ENCODE data around the gene GABRR3.

Gene GABRR3

DNA sequence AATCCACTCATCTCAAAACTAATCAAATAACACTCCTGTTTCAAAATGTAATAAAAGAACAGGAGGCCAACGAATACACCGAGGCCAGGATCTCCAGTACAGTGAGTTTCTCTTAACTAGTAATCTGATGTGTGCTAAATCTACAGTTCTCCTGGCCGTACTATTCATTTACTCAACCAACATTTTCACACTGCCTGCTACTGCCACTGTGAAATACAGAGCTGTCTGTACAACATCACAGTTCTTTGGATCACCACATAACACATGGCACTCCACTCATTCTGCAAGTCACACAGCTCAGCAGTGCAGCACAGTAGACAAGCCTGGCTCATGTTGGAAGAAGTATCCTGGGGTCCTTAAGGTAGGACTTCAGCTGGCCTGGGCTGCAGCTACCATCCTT lies 84.8 kb downstream of the GABRR3 start:
- no peaks in the 10 kb centered on the region for H3K9me3 ChIP-seq (replicated peaks; ENCODE audit: low read length)
- H3K9ac ChIP-seq (ENCODE audit: low read depth, low read length): no peak overlapping the region
- H3K4me1 ChIP-seq (ENCODE audit: control insufficient read depth, insufficient read depth, low read length): peaks cover 11% of the 10 kb centered on the region
- H3K36me3 ChIP-seq (ENCODE audit: insufficient read depth, low read length): peaks cover 66% of the 10 kb centered on the region
- H3K4me2 ChIP-seq (ENCODE audit: low read length): no peak overlapping the region
- no peak overlapping the region for H3K4me3 ChIP-seq (ENCODE audit: low read length)
- no peaks in the 10 kb centered on the region for H3K27me3 ChIP-seq (ENCODE audit: control insufficient read depth, insufficient read depth, low read length)

DNA sequence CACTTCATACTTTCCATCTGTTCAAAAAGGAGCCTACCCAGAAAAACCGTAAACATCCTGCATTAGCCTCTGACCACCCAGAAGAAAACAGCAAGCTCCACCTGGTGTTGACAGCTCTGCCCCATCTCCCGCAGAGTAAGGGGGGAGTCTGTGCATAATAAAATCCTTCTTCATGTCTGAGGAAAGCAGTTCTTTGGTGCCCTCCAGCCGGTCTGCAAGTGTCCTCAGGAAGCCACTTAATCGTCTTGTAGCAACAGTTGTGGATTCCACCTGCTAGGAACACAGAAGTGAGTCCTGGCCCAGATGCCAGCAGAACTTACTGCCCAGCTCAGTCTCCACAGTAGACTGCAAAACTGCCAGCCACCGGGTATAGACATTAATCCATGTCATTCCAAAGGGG lies 85.4 kb downstream of the GABRR3 start:
- Histone ChIP-seq H3K9me3 (replicated peaks; ENCODE audit: low read length) (no peaks in the 10 kb centered on the region), H3K9ac (ENCODE audit: low read depth, low read length) (no peak overlapping the region), H3K4me1 (ENCODE audit: control insufficient read depth, insufficient read depth, low read length) (peaks cover 11% of the 10 kb centered on the region), H3K27me3 (ENCODE audit: control insufficient read depth, insufficient read depth, low read length) (no peaks in the 10 kb centered on the region), H3K36me3 (ENCODE audit: insufficient read depth, low read length) (peaks cover 72% of the 10 kb centered on the region), H3K4me2 (ENCODE audit: low read length) (no peak overlapping the region), H3K4me3 (ENCODE audit: low read length) (no peak overlapping the region)

GRCh38 chr3:97949110-97949485 lies 86.0 kb downstream of the GABRR3 start:
- Histone ChIP-seq H3K36me3 (ENCODE audit: insufficient read depth, low read length) (peaks cover 72% of the 10 kb centered on the region), H3K4me1 (ENCODE audit: control insufficient read depth, insufficient read depth, low read length) (peaks cover 11% of the 10 kb centered on the region), H3K9me3 (replicated peaks; ENCODE audit: low read length) (no peaks in the 10 kb centered on the region), H3K4me2 (ENCODE audit: low read length) (no peak overlapping the region), H3K9ac (ENCODE audit: low read depth, low read length) (no peak overlapping the region), H3K27me3 (ENCODE audit: control insufficient read depth, insufficient read depth, low read length) (no peaks in the 10 kb centered on the region), H3K4me3 (ENCODE audit: low read length) (no peak overlapping the region)

DNA sequence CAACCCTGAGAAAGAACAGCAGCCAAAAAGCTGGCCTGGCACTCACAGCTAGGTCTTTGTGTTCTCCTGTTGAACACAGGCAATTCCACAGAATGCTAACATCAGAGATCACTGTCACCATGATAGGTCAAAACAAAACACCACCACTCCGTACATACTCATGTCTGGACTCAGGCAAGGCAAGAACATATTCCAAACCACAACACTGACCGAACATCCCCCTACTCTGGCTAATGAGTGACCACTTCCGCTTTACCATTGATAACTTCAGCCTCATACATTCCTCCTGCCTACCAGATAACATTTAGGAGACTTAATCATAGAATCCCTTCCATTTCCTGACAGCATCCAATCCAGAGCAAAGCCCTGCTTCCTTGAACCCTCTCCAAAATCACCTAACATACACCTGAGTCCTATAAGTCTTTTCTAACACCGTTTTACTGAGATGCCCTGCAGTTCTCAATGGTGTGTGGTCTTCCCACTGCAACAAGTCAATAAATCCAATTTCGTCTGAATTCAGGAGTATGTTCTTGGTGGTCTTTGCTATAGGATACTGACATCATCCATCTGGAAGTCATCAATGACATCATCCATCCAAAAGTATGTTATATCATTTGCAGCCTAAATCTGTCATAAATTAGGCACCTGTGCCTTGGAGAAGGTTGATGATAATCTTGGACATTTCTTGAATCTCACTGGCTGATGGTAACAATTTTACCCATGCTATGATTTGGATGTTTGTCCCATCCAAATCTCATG lies 86.6 kb downstream of the GABRR3 start:
- Histone ChIP-seq H3K4me1 (ENCODE audit: control insufficient read depth, insufficient read depth, low read length) (peaks cover 11% of the 10 kb centered on the region), H3K9ac (ENCODE audit: low read depth, low read length) (no peak overlapping the region), H3K4me2 (ENCODE audit: low read length) (no peak overlapping the region), H3K36me3 (ENCODE audit: insufficient read depth, low read length) (peaks cover 73% of the 10 kb centered on the region), H3K4me3 (ENCODE audit: low read length) (no peak overlapping the region), H3K9me3 (replicated peaks; ENCODE audit: low read length) (no peaks in the 10 kb centered on the region), H3K27me3 (ENCODE audit: control insufficient read depth, insufficient read depth, low read length) (no peaks in the 10 kb centered on the region)

DNA sequence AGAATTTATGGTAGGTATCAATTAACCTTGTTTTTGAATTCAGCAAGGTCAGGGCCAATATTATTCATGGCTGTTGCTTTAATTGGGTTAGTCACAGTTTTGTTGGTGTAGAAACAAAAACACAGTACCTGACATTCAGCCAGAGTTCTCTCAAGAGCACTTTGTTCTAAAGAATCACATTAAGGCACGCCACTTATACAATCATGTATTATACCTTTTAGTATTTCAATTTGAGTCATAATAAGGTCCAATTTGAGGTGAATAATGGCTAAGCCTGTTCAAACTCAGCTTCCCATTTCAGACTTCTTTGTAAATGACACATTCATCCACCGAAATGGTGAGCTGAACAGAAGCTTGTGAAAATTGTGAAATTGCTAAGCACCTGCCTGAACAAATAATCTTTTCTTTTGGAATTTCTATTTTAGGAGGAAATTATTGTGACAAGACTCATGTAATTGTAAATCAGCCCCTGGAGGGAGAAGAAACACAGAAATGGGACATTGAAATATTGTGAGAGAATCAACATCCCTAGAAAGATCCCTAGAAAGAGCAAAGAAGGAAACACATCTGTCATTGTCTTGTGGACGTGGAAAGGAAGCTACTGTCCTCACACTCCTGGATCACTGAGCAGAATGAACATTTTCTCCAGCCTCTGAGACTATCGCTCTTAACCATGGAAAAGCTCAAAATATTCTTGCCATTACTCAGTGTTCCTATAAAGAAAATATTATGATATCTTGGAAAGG lies 92.1 kb downstream of the GABRR3 start:
- H3K36me3 ChIP-seq (ENCODE audit: insufficient read depth, low read length): peaks cover 61% of the 10 kb centered on the region
- no peaks in the 10 kb centered on the region for H3K9me3 ChIP-seq (replicated peaks; ENCODE audit: low read length)
- H3K4me2 ChIP-seq (ENCODE audit: low read length): no peak overlapping the region
- H3K4me1 ChIP-seq (ENCODE audit: control insufficient read depth, insufficient read depth, low read length): no peaks in the 10 kb centered on the region
- no peaks in the 10 kb centered on the region for H3K27me3 ChIP-seq (ENCODE audit: control insufficient read depth, insufficient read depth, low read length)
- H3K4me3 ChIP-seq (ENCODE audit: low read length): no peak overlapping the region
- H3K9ac ChIP-seq (ENCODE audit: low read depth, low read length): no peak overlapping the region

DNA sequence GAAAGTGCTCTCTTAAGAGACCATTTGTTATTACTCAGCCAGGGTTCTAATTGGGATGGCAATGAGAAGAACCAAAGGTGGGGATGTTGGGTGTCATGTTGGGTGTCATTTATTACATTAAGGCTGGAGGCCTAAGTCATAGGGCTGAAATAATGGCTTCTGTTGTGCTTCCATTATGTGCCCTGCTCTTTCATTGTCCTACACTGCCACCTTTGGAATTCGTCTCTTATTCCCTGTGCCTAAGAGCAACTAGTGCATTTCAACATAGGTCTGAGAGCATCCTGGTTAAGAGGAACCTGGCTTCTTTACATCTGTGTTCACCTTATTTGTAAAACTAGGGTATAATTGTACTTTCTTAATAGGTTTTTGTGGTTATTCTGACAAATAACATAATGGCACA lies 95.1 kb downstream of the GABRR3 start:
- H3K9ac ChIP-seq (ENCODE audit: low read depth, low read length): no peak overlapping the region
- no peaks in the 10 kb centered on the region for H3K4me1 ChIP-seq (ENCODE audit: control insufficient read depth, insufficient read depth, low read length)
- H3K4me2 ChIP-seq (ENCODE audit: low read length): no peak overlapping the region
- no peaks in the 10 kb centered on the region for H3K9me3 ChIP-seq (replicated peaks; ENCODE audit: low read length)
- no peaks in the 10 kb centered on the region for H3K27me3 ChIP-seq (ENCODE audit: control insufficient read depth, insufficient read depth, low read length)
- peaks cover 48% of the 10 kb centered on the region for H3K36me3 ChIP-seq (ENCODE audit: insufficient read depth, low read length)
- no peak overlapping the region for H3K4me3 ChIP-seq (ENCODE audit: low read length)

DNA sequence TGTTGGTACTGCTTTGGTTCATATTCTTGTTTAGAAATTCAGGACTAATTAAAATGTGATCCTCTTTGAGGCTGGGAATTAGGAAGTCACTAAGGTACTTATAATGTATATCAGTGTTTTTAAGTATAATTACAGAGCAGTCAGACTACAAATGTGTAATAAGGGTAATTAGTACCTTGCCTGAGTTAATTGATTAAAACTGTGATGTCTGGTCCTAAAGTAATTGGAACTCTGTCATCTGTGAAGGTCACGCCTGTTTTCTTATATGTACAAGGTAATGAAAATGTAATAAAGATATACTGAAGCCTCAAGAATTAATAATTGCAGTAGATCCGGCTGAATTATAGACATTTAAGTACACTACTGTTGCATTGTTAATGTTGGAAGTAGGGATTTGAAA lies 95.7 kb downstream of the GABRR3 start:
- no peaks in the 10 kb centered on the region for H3K27me3 ChIP-seq (ENCODE audit: control insufficient read depth, insufficient read depth, low read length)
- H3K36me3 ChIP-seq (ENCODE audit: insufficient read depth, low read length): peaks cover 47% of the 10 kb centered on the region
- H3K4me3 ChIP-seq (ENCODE audit: low read length): no peak overlapping the region
- H3K9me3 ChIP-seq (replicated peaks; ENCODE audit: low read length): no peaks in the 10 kb centered on the region
- no peak overlapping the region for H3K4me2 ChIP-seq (ENCODE audit: low read length)
- H3K4me1 ChIP-seq (ENCODE audit: control insufficient read depth, insufficient read depth, low read length): no peaks in the 10 kb centered on the region
- no peak overlapping the region for H3K9ac ChIP-seq (ENCODE audit: low read depth, low read length)

GRCh38 chr3:97938444-97938843 lies 96.7 kb downstream of the GABRR3 start:
- H3K4me2 ChIP-seq (ENCODE audit: low read length): no peak overlapping the region

DNA sequence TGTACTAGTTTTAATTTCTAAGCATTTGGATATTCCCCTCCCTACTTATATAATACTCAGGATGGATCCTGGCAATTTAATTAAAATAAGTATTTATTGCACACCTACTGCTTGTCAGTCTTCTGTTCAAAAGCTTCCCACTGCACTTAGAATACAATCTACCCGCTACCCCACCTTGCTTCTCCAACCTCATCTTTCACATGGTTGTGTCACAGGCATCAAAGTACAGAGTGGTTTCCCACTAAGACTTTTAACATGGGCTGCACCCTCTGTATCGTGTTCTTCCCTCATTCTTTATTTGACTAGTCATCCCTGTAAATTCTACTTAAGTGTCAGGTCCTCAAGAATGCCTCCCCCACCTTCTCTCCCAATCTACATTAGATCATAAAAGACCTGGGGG lies 97.9 kb downstream of the GABRR3 start:
- Histone ChIP-seq H3K4me2 (ENCODE audit: low read length) (no peak overlapping the region), H3K27me3 (ENCODE audit: control insufficient read depth, insufficient read depth, low read length) (no peaks in the 10 kb centered on the region), H3K9me3 (replicated peaks; ENCODE audit: low read length) (no peaks in the 10 kb centered on the region), H3K36me3 (ENCODE audit: insufficient read depth, low read length) (peaks cover 29% of the 10 kb centered on the region), H3K4me3 (ENCODE audit: low read length) (no peak overlapping the region), H3K4me1 (ENCODE audit: control insufficient read depth, insufficient read depth, low read length) (no peaks in the 10 kb centered on the region), H3K9ac (ENCODE audit: low read depth, low read length) (no peak overlapping the region)

More at GRCh38 chr3:97938444-97938843, 96.7 kb downstream of the GABRR3 start:
- Histone ChIP-seq H3K27me3 (ENCODE audit: control insufficient read depth, insufficient read depth, low read length) (no peaks in the 10 kb centered on the region), H3K36me3 (ENCODE audit: insufficient read depth, low read length) (peaks cover 42% of the 10 kb centered on the region), H3K9me3 (replicated peaks; ENCODE audit: low read length) (no peaks in the 10 kb centered on the region), H3K4me3 (ENCODE audit: low read length) (no peak overlapping the region), H3K9ac (ENCODE audit: low read depth, low read length) (no peak overlapping the region), H3K4me1 (ENCODE audit: control insufficient read depth, insufficient read depth, low read length) (no peaks in the 10 kb centered on the region)

DNA sequence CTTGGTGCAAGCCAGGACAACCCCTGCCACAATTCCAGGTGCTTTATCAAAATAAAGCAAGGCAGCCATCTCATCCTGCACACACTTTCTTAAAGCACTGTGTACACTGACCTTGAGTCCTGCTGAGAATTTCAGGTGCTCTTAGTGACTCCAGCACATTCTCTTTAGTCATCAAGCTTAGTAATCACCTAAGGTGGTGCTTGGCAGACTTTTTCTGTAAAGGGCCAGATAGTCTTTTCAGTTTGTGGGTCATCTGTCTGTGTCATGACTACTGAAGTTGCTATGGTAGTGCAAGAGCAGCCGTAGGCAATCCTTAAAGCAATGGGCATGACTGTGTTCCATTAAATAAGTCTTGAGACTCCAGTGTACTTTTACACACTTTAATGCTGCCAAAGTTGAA lies 99.3 kb downstream of the GABRR3 start:
- Histone ChIP-seq H3K36me3 (ENCODE audit: insufficient read depth, low read length) (peaks cover 17% of the 10 kb centered on the region), H3K4me2 (ENCODE audit: low read length) (no peak overlapping the region), H3K9me3 (replicated peaks; ENCODE audit: low read length) (no peaks in the 10 kb centered on the region), H3K4me1 (ENCODE audit: control insufficient read depth, insufficient read depth, low read length) (no peaks in the 10 kb centered on the region), H3K27me3 (ENCODE audit: control insufficient read depth, insufficient read depth, low read length) (no peaks in the 10 kb centered on the region), H3K4me3 (ENCODE audit: low read length) (no peak overlapping the region), H3K9ac (ENCODE audit: low read depth, low read length) (no peak overlapping the region)

Measured in skeletal muscle satellite cell (primary cell).